SJCRH30 (cell line): ENCODE data around the gene DUOXA1. TPM values are rescaled to one million over a fixed set of nuclear protein-coding genes. Genes with fewer than 3 reads are reported as not detected.

Source experiments
- DNase-seq, 2 experiments: peaks; one replicate each; pipeline ENCODE4 v3.0.0-alpha.2; 2015 to 2020
- H3K27ac ChIP-seq: fragments of 250-450 bp; sonication (Bioruptor Pico); 2 replicates; pipeline ENCODE4 v1.5.1; 2020; ENCODE audit warnings: mild to moderate bottlenecking, moderate library complexity
- H3K27me3 ChIP-seq: fragments of 250-450 bp; sonication (Bioruptor Pico); 2 replicates; pipeline ENCODE4 v1.5.1; 2020; ENCODE audit warnings: mild to moderate bottlenecking, moderate library complexity
- H3K36me3 ChIP-seq: fragments of 250-450 bp; sonication (Bioruptor Pico); 2 replicates; pipeline ENCODE4 v1.5.1; 2020; ENCODE audit warnings: mild to moderate bottlenecking, moderate library complexity
- H3K4me1 ChIP-seq: fragments of 250-450 bp; sonication (Bioruptor Pico); 2 replicates; pipeline ENCODE4 v1.5.1; 2020; ENCODE audit warnings: mild to moderate bottlenecking, moderate library complexity
- H3K4me3 ChIP-seq: fragments of 250-450 bp; sonication (Bioruptor Pico); 2 replicates; pipeline ENCODE4 v1.5.1; 2020; ENCODE audit warnings: mild to moderate bottlenecking, moderate library complexity
- H3K9me3 ChIP-seq: fragments of 250-450 bp; sonication (Bioruptor Pico); replicated peaks from 2 replicates; pipeline ENCODE4 v1.5.1; 2020; ENCODE audit warnings: mild to moderate bottlenecking, moderate library complexity
- total RNA-seq: library from RNA; depleted of rRNA; stranded (reverse); fragments of >200 nt; shearing (Covaris generic); gene quantifications from 2 replicates; pipeline ENCODE4 v1.2.3, GENCODE V29; 2014; rRNA removed

The DUOXA1 gene, protein sequence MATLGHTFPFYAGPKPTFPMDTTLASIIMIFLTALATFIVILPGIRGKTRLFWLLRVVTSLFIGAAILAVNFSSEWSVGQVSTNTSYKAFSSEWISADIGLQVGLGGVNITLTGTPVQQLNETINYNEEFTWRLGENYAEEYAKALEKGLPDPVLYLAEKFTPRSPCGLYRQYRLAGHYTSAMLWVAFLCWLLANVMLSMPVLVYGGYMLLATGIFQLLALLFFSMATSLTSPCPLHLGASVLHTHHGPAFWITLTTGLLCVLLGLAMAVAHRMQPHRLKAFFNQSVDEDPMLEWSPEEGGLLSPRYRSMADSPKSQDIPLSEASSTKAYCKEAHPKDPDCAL
- total RNA-seq: 0.04 TPM in 1 of 2 replicates, not detected in the other

DNA sequence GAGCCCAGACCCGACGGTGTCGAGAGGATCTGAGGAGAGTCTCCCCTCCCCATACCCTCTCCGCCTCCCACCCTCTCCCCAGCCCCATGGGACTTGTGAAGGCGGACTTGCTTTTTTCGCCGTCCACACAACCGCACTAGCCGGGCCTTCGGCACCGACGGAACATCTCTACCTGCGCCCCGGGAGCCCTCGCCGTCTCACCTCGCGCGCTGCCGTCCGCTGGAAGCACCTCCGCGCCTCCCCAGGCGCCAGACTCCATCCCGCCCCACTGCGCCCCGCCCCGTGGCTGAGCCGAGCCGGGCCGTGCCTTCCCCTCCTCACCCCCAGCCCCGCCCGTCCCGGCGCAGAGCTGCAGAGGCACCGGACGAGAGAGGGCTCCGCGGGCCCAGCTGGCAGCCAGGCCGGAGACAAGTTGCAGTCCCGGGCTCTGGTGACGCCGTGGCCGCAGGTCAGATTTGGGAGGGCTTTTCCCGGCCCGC is at the start of gene DUOXA1, which contains the start of gene DUOX1:
DUOXA1 (minus strand) TSS at position 229 of the 479 bp plus-strand sequence. CDS start 6,865 bp downstream, outside the sequence.
DUOX1 (plus strand) TSS at position 344 of the 479 bp plus-strand sequence. CDS start 1,973 bp downstream, outside the sequence.
- H3K27me3 ChIP-seq: peaks cover 22% of the 10 kb centered on the region; the same call in 1 of the 2 replicates

DNA sequence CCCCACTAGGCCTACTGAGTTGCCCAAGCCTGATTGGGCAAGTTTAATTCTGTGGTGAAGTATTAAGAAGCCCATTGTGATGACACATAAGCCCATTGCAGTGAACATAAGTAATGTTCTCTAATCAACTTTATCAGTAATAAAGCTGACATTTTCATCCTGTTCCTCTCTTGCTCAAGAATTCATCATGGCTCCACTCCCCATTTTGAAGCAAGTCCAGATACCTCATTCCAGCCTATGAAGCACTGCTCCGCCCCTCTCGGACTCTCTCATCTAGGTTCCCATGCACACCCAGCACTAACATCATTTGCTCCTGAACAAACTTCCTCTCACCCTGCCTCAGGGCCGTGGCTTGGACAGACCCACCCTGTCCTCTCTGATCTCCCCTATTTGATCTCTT is 47.6 kb upstream of the DUOXA1 start:
- Histone ChIP-seq H3K27ac (no peak overlapping the region), H3K36me3 (peaks cover 22% of the 10 kb centered on the region; the same call in 1 of the 2 replicates), H3K4me1 (peaks cover 37% of the 10 kb centered on the region), H3K4me3 (no peak overlapping the region), H3K27me3 (no peaks in the 10 kb centered on the region), H3K9me3 (no peaks in the 10 kb centered on the region)
- no peak for DNase-seq

More for the DNA sequence above, at the start of gene DUOXA1, which contains the start of gene DUOX1:
- no peak for DNase-seq
- Histone ChIP-seq H3K4me3 (no peak within 1 kb of the TSS), H3K27ac (no peak within 1 kb of the TSS), H3K36me3 (no peaks in the 10 kb centered on the region), H3K9me3 (no peaks in the 10 kb centered on the region), H3K4me1 (no peaks in the 10 kb centered on the region)

DNA sequence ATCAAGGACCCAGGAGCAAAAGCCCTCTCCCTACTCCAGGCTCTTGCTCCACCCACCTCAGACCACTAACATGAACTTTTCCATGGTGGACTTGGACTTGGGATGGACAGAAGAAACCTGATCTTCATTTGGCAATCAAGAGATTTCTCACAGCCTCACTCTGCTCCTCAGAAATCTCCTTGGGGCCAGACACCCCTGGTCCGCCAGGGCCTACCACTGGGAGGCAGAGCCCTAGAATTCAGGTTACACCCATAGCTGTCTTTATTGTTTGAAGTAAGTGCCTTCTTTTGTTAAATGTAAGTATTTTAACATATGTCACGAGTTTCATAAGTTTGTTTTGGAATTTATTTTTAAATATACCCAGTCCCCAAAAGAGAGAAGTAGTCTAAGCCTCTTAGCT is 44.9 kb upstream of the DUOXA1 start:
- Histone ChIP-seq H3K36me3 (peaks cover 22% of the 10 kb centered on the region; the same call in 1 of the 2 replicates), H3K27ac (no peak overlapping the region), H3K27me3 (no peaks in the 10 kb centered on the region), H3K9me3 (no peaks in the 10 kb centered on the region), H3K4me1 (peaks cover 10% of the 10 kb centered on the region), H3K4me3 (no peak overlapping the region)
- DNase-seq: no peak

DNA sequence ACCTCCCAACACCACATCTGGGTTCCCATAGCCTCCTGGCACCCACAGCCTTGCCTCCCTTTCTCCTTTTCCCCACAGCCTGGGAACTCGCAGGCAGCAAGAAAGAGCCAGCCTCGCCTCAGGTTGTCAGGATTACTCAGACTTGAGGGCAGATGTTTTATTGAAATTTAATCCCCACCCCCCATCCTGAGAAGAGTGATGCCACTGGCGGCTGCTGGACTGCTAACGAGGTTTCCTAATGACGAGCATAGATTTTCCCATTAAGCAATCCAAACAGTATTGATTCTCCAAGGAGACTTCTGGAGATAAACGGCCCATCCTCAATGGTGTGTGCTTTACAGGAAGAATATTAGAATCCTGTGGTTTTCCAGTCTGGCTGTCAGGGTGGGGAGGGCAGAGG is 44.4 kb upstream of the DUOXA1 start:
- Histone ChIP-seq H3K4me1 (peaks cover 4% of the 10 kb centered on the region), H3K27ac (no peak overlapping the region), H3K36me3 (peaks cover 22% of the 10 kb centered on the region; the same call in 1 of the 2 replicates), H3K4me3 (no peak overlapping the region), H3K9me3 (no peaks in the 10 kb centered on the region), H3K27me3 (no peaks in the 10 kb centered on the region)
- no peak for DNase-seq

DNA sequence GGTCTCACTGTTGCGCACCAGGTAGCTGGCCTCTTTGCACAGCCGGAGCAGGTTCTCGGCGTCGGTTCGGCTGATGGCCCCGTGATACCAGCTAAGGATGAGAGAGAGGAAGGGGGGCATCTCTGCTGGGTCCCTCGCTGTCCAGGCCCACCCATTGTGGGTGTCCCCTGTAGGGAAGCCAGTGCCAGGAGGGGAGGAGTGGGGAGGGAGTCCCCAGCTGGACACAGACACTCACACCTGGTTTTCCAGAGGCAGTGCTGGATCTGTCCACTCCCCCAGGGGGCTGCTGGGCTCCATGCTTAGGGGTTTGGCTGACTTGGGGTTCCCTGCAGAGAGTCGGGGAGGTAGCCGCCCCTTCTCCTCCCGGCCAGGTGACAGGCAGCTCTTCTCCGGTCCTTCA is 42.2 kb upstream of the DUOXA1 start:
- Histone ChIP-seq H3K9me3 (no peaks in the 10 kb centered on the region), H3K27me3 (no peaks in the 10 kb centered on the region), H3K4me3 (no peak overlapping the region), H3K36me3 (peaks cover 12% of the 10 kb centered on the region; the same call in 1 of the 2 replicates), H3K27ac (no peak overlapping the region), H3K4me1 (no peaks in the 10 kb centered on the region)
- DNase-seq: no peak

DNA sequence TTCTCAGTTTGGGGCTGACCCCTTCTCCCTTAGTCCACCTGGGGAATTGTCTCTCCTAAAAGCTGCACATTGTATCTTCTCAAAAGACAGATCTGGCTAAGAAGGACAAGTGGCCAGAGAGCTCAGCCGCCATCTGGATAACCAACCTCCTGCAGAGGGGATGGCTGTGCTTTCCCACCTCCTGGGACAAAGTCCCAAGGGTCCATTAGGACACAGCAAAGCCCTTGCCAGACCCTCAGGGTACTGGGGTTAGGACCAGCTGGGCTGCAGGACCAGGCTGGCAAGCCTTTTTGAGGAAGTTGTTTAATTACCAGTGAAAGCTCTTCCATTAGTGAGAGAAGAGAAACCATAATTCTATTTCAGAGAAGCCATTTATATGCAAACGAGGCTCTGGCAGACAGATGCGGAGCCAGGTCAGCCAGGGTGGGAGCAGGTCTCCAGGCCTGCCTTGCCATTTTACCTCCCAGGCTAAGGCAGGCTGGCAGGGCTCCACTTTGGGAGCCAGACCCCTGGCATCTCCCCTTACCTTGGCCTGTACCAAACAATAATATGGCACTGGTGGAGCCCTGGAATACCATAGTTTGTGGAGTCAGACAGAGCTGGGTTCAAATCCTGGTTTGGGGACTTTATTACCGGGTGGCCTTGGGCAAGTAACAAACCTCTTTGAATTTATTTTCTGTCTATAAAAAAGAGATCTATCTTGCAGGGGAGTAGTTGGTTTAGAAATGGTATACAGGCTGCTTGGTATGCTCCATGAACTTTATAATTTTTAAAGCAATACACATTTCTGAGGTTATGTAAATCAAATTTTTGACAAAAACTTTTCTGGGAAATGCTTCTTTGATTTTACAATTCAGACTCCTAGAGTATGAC is 40.2 kb upstream of the DUOXA1 start:
- H3K27ac ChIP-seq: no peak overlapping the region
- DNase-seq: no peak
- no peak overlapping the region for H3K4me3 ChIP-seq
- no peaks in the 10 kb centered on the region for H3K27me3 ChIP-seq
- H3K36me3 ChIP-seq: peaks cover 11% of the 10 kb centered on the region; the same call in 1 of the 2 replicates
- no peaks in the 10 kb centered on the region for H3K9me3 ChIP-seq
- H3K4me1 ChIP-seq: no peaks in the 10 kb centered on the region

DNA sequence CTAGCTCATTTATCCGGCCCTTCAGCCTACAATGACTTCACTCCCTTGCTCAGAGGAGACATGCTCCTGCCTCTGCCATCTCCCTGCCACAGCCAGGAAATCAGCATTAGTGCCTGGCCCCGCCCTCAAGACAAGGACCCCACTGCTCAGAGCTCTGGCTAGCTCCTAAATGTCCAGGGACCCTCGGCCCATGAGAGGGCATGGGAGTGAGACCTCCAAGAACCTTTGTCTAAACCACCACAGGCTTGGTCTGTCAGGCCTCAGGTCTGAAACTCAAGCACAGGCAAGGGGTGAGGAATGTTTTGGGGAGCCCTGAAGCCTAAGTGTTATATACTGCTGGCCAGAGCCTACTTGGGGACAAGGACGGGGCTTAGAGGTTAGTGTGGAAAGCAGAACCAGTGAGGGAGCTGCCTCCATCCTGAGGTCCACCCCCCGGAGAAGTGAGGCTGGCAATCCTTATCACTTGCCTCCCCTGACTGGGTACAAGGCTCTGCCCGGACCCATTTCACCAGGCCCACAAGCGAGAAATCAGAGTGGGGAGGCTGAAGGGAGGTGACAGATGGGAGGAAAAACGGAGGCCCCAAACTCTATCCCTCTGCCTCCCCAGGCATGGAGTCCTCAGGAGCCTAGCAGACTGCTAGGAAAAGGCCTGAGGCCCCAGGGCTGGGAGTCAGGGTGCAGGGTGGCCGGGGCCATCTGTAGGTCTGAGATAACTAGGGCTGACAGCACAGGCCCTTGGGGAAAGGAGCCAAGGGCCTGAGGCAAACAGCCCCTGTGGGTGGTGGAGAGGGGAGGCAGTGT is 39.3 kb upstream of the DUOXA1 start:
- DNase-seq: no peak
- Histone ChIP-seq H3K27me3 (no peaks in the 10 kb centered on the region), H3K4me1 (no peaks in the 10 kb centered on the region), H3K4me3 (no peak overlapping the region), H3K27ac (no peak overlapping the region), H3K36me3 (peaks cover 3% of the 10 kb centered on the region; the same call in 1 of the 2 replicates), H3K9me3 (no peaks in the 10 kb centered on the region)

DNA sequence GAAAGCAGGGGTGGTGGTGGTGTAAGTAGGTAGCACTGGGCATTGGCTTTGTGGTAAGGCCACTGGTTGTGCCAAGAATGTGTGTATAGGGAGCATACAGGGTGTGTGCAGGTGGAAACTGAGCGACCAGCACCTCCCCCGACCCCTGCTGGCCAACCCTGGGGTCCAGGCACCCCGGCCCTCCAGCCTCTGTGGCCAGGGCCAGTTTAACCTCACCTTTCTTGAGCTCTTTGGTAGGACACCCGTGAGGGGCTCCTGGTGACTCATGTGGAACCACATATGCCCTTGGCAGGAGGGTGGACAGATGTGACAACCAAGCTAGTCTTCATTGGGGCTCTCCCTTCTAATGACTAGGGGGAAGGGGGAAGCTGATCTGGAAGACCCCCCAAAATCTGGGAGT is 38.6 kb upstream of the DUOXA1 start:
- H3K27me3 ChIP-seq: no peaks in the 10 kb centered on the region
- H3K9me3 ChIP-seq: no peaks in the 10 kb centered on the region
- H3K27ac ChIP-seq: no peak overlapping the region
- no peak for DNase-seq
- H3K36me3 ChIP-seq: no peaks in the 10 kb centered on the region; the same call in 1 of the 2 replicates
- no peak overlapping the region for H3K4me3 ChIP-seq
- no peaks in the 10 kb centered on the region for H3K4me1 ChIP-seq

DNA sequence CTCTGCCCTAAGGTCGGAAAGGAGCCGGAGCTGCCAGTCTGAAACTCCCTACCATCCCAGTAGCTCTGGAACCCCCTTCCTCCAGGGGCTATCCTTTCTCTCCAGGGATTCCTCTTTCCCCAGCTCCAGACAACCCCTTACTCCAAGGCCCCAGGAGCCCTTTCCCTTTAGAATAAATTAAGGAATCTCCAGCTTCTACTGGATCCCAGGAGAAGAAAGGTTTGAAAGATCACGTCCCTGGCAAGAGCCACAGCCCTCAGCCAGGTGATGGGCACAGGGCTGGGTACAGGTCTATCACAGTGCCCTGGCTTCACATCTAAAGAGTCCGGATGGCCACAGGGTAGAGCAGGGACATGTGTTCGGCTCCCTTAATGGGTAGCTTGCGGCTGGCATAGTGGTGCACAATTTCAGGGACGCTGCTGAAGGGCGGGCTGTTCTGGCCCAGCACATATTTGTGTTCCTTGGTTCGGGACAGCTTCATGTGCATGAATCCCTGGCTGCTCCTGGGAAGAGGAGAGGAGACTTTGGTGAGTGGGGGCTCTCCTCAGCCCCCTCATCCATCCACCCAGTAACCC is 38.0 kb upstream of the DUOXA1 start:
- Histone ChIP-seq H3K36me3 (no peaks in the 10 kb centered on the region; the same call in 1 of the 2 replicates), H3K4me3 (peak overlapping the region; percentile 65), H3K27ac (peak overlapping the region; percentile 79; the same call in 1 of the 2 replicates), H3K4me1 (peaks cover 2% of the 10 kb centered on the region), H3K9me3 (no peaks in the 10 kb centered on the region), H3K27me3 (no peaks in the 10 kb centered on the region)
- DNase-seq: no peak

DNA sequence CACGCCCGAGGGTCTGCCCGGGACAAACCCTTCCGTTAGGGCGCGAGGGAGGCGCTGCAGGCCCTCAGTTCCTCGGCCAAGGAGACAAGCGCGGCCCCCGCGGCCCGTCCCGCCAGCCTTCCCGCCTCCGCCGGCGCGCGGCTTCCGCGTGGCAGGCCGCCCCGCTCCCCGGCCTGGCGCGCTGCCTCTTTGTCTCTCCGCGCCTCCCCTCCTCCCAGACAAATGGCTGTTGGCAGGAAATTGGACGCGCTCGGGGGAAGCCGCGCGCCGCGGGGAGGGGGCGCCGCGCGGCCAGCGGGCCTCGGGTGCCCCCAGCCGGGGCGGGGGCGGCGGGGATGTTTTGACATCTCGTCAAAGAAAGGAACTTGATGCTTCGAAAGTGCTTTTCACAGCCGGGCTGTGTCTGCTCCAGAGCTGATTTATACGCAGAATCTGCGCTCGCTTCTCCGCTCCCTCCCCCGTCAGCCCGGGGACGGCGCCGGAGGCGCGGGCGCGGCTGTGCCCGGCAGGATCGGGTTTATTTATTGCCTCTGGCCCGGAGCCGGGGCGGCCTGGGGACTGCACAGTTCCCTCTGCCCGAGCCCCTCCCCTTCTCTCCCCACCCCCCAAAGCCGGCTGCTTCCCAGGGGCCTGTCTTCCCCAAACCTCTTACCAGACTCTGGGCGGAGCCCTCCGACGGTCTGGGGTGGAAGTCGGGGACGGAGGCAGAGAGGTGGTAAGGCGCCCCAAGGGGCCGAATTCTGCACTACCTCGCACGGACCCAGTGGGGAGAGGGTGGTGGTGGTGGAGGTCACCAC is 37.4 kb upstream of the DUOXA1 start:
- no peaks in the 10 kb centered on the region for H3K27me3 ChIP-seq
- H3K27ac ChIP-seq: peak overlapping the region; percentile 79
- H3K9me3 ChIP-seq: no peaks in the 10 kb centered on the region
- peak overlapping the region; percentile 65 for H3K4me3 ChIP-seq
- no peaks in the 10 kb centered on the region; the same call in 1 of the 2 replicates for H3K36me3 ChIP-seq
- peak; percentile 95 to 96 for DNase-seq
- peaks cover 5% of the 10 kb centered on the region for H3K4me1 ChIP-seq

DNA sequence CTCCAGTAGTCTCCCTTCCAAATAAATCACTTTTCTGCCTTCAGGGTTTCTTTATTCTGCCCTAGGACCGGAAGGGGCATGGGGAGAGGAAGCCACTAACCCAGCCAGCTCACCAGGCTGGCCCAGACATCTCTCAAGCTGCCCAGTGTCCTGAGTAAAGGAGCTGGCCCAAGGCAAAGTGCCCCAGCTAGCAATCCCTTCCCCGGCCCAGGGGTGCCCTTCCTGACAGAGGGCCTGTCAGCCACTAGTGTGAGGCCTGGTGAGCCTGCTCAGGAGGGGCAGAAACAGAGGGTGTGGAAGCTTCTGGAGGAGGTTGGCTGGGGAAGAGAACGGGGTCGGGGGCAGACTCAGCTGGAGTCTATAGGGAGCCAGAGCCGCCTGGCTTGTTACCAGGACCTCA is 35.9 kb upstream of the DUOXA1 start:
- Histone ChIP-seq H3K4me1 (peaks cover 5% of the 10 kb centered on the region), H3K9me3 (no peaks in the 10 kb centered on the region), H3K36me3 (no peaks in the 10 kb centered on the region), H3K27ac (no peak overlapping the region), H3K4me3 (no peak overlapping the region), H3K27me3 (no peaks in the 10 kb centered on the region)
- no peak for DNase-seq

DNA sequence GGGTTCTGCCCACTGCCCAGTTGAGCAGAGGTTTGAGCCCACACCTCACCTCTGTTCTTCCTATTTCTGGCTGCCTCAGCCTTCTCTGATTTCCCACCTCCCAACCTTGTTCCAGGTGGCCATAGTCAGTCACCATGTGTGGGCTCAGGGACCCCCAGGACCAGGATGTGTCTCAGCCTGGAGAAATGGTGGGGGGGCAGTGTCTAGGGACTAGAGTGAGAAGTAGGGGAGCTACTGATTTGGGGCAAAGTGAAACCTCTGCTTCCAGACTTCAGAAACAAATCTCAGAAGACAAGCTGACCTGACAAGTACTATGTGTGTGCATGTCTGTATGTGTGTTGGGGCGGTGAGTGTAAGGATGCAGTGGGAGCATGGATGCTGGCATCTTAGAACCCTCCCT is 35.2 kb upstream of the DUOXA1 start:
- Histone ChIP-seq H3K4me3 (no peak overlapping the region), H3K27me3 (no peaks in the 10 kb centered on the region), H3K36me3 (no peaks in the 10 kb centered on the region), H3K4me1 (peaks cover 5% of the 10 kb centered on the region), H3K9me3 (no peaks in the 10 kb centered on the region), H3K27ac (no peak overlapping the region)
- no peak for DNase-seq

DNA sequence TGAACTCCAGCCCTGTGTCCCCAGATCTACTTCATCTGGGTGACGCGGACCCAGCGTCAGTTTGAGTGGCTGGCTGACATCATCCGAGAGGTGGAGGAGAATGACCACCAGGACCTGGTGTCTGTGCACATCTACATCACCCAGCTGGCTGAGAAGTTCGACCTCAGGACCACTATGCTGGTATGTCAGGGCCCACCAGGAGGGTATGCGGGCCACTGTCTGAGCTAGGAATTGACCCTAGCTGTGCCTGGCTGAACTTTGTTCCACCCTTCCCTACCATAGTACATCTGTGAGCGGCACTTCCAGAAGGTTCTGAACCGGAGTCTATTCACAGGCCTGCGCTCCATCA is 33.8 kb upstream of the DUOXA1 start:
- H3K27ac ChIP-seq: no peak overlapping the region
- no peak overlapping the region for H3K4me3 ChIP-seq
- no peaks in the 10 kb centered on the region for H3K36me3 ChIP-seq
- no peak for DNase-seq
- no peaks in the 10 kb centered on the region for H3K27me3 ChIP-seq
- H3K4me1 ChIP-seq: peaks cover 5% of the 10 kb centered on the region
- no peaks in the 10 kb centered on the region for H3K9me3 ChIP-seq
